SH-SY5Y (cell line): ENCODE measurements around the gene C2orf81.

Source experiments
- GATA2 ChIP-seq: IDR thresholded peaks from 2 replicates; pipeline ENCODE4 v1.6.1; 2011; ENCODE audit warnings: mild to moderate bottlenecking, low read depth, low read length
- GATA3 ChIP-seq: IDR thresholded peaks from 2 replicates; pipeline ENCODE4 v1.6.1; 2011; ENCODE audit warnings: low read depth, mild to moderate bottlenecking, low read length, moderate library complexity

DNA sequence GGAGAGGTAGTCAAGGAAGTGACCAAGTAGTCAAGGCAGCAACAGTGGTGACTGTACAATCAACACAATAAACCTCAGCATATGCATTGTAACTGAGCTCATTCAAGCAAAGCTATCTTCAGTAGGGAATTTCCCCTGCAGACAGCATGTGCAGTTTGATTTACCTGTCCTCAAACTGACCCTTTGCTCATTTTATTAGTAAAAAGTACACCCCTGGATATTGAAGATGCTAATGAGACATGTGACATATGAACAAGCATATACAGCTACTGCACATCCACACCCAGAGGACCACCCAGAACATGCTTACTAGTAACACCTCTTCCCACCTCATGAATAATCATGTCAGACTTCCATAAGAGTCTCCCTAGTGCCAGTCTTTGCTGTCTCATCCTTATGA lies 15.4 kb downstream of the C2orf81 start:
- TF ChIP-seq GATA3 (no peak), GATA2 (no peak)
